HT-29 (cell line): ENCODE data around the gene SBNO2. TPM values are rescaled to one million over a fixed set of nuclear protein-coding genes. Genes with fewer than 3 reads are reported as not detected.

ENCODE experiments used
- DNase-seq: peaks from one replicate; pipeline ENCODE4 v3.0.0-alpha.2; 2015; ENCODE audit warnings: low spot score
- total RNA-seq: library from RNA; depleted of rRNA; stranded (reverse); fragments of >200 nt; shearing (Covaris generic); gene quantifications from 2 replicates; pipeline ENCODE4 v1.2.3, GENCODE V29; 2014; rRNA removed

The SBNO2 gene
- total RNA-seq, 1 experiment from 2014 or later, result 50.5 TPM

DNA sequence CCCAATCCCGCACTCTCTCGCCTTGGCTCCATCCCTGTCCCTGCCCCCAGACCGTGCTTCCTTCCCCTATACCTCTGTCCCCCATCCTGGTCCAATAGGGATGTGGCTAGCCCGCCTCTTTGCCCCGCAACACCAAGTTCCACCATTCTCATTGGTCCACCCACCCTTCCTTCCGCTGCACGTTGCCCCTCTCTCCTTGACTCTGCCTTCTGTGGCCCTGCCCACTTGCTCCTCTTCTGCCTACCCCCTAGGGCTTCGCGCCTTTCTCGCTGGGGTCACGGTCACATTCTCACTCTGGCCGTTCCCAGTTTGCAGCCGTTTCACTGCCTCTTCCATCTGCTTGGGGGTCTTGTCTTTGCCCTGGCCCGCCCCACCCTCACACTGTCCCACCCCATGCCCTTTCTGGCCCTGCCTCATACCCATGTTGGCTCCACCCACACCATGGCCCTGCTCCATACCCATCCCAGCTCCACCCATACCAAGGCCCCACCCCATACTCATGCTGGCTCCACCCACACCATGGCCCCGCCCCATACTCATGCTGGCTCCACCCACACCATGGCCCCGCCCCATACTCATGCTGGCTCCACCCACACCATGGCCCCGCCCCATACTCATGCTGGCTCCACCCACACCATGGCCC lies 111.6 kb downstream of the SBNO2 start:
- no peak for DNase-seq

DNA sequence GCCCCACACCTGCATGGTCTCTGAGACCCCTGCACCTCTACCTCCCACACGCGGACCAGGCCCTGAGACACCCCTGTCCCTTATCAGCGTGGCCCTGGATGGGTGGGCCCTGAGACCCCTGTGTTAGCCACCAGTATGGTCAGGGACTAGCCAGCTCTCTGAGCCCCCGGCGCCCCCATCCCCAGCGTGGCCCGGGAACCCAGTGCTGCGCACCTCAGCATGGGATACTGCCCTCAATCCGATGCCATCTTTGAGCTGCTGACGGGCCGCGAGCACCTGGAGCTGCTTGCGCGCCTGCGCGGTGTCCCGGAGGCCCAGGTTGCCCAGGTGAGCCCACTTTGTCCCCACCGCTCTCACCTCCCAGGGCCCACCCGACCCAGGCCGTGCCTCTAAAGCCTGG lies 112.1 kb downstream of the SBNO2 start:
- DNase-seq, result no peak

DNA sequence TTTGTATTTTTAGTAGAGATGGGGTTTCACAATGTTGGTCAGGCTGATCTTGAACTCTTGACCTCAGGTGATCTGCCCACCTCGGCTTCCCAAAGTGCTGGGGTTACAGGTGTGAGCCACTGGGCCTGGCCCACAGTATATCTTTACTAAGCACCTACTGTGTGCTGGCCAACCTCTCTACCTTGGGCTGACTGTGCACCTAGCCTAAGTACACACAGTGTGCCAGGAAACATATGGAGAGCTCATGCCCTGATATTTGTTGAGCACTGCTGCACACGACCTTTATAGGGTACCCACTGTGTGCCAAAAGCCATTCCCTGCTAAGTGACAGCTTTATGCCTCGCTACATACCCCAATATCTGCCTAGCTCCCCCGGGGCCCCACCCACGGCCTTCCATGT lies 113.4 kb downstream of the SBNO2 start:
- no peak for DNase-seq

DNA sequence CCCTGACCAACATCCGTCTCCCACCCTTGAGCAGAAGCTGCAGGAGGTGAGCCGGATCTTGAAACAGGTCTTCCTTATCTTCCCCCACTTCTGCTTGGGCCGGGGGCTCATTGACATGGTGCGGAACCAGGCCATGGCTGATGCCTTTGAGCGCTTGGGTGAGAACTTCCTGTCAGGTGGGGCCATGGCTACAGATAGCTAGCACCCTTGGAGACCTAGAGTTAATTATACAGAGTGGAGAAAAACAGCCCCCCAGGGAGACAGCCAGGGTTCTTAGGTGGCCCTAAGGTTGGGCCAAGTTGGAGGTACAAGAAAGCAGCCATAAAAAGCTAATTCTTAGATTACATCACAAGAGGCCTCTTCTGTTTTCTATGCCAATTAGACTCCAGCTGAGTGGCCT lies 116.0 kb downstream of the SBNO2 start:
- DNase-seq, result no peak

Other genes with a start within 250 kb of the SBNO2 start
- 10.4 and 11.8 TPM in 2 replicates for gene ARID3A, start 248.2 kb downstream of the SBNO2 start, total RNA-seq
- gene WDR18, start 189.9 kb downstream of the SBNO2 start, total RNA-seq, result 172 and 186 TPM in 2 replicates
- not detected in 2 replicates for gene GRIN3B, start 173.8 kb downstream of the SBNO2 start, total RNA-seq
- 236 and 253 TPM in 2 replicates for gene TMEM259, start 153.1 kb downstream of the SBNO2 start, total RNA-seq
- gene RNU6-2, start 152.7 kb downstream of the SBNO2 start, total RNA-seq, result not detected in 2 replicates
- gene CNN2, start 147.7 kb downstream of the SBNO2 start, total RNA-seq, result 265 and 298 TPM in 2 replicates
- 56.9 and 76.3 TPM in 2 replicates for gene ABCA7, start 134.2 kb downstream of the SBNO2 start, total RNA-seq
- gene ARHGAP45, start 107.1 kb downstream of the SBNO2 start, total RNA-seq, result 93.3 and 102 TPM in 2 replicates
- gene POLR2E, start 78.9 kb downstream of the SBNO2 start, total RNA-seq, result 394 and 395 TPM in 2 replicates
- 1,102 and 1,117 TPM in 2 replicates for gene GPX4, start 70.3 kb downstream of the SBNO2 start, total RNA-seq
- 101 and 114 TPM in 2 replicates for gene STK11, start 31.5 kb upstream of the SBNO2 start, total RNA-seq
- 2.4 and 3.9 TPM in 2 replicates for gene CBARP, start 63.7 kb upstream of the SBNO2 start, total RNA-seq
- gene ATP5F1D, start 67.5 kb upstream of the SBNO2 start, total RNA-seq, result 142 and 159 TPM in 2 replicates
- gene MIDN, start 74.3 kb upstream of the SBNO2 start, total RNA-seq, result 32.5 and 38.6 TPM in 2 replicates
- 72.3 and 72.7 TPM in 2 replicates for gene CIRBP, start 95.1 kb upstream of the SBNO2 start, total RNA-seq
- gene FAM174C, start 101.3 kb upstream of the SBNO2 start, total RNA-seq, result 156 and 183 TPM in 2 replicates
- 43.6 and 48.5 TPM in 2 replicates for gene EFNA2, start 111.6 kb upstream of the SBNO2 start, total RNA-seq
- gene NDUFS7, start 209.6 kb upstream of the SBNO2 start, total RNA-seq, result 133 and 170 TPM in 2 replicates
- gene GAMT, start 227.3 kb upstream of the SBNO2 start, total RNA-seq, result 0.26 and 0.97 TPM in 2 replicates
- 223 and 234 TPM in 2 replicates for gene DAZAP1, start 233.3 kb upstream of the SBNO2 start, total RNA-seq